ENCODE data around the gene UST. TPM values are rescaled to one million over a fixed set of nuclear protein-coding genes. Genes with fewer than 3 reads are reported as not detected.

Gene UST
- total RNA-seq, 1 donor, result 13.0 TPM

DNA sequence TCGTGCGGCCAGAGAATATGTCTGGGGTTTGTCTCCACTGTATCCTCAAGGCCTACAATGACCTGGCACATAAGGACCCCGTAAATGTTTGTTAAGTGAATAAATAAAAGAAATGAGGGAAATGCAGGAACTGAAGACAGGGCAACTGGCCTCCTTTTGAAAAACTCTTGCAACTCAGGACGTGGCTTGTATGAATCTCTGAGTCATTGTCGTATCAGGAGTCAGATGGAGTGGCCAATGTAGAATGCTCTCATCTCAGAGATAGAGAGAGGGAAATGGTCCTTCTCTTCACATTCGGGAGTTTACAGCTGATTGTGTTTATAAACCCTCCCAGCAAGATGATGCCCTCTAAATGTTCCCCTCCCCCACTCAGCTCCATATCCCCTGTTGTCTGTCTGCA is 57.1 kb downstream of the UST start:
- DNase-seq (ENCODE audit: low read depth), result no peak
- TF ChIP-seq, protein P1, sequence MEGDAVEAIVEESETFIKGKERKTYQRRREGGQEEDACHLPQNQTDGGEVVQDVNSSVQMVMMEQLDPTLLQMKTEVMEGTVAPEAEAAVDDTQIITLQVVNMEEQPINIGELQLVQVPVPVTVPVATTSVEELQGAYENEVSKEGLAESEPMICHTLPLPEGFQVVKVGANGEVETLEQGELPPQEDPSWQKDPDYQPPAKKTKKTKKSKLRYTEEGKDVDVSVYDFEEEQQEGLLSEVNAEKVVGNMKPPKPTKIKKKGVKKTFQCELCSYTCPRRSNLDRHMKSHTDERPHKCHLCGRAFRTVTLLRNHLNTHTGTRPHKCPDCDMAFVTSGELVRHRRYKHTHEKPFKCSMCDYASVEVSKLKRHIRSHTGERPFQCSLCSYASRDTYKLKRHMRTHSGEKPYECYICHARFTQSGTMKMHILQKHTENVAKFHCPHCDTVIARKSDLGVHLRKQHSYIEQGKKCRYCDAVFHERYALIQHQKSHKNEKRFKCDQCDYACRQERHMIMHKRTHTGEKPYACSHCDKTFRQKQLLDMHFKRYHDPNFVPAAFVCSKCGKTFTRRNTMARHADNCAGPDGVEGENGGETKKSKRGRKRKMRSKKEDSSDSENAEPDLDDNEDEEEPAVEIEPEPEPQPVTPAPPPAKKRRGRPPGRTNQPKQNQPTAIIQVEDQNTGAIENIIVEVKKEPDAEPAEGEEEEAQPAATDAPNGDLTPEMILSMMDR (IDR thresholded peaks at IDR 0.05; ENCODE audit: insufficient read depth, low read depth, low read length), result no peak
- no peak overlapping the region for H3K4me3 ChIP-seq (ENCODE audit: low read depth, low read length)

DNA sequence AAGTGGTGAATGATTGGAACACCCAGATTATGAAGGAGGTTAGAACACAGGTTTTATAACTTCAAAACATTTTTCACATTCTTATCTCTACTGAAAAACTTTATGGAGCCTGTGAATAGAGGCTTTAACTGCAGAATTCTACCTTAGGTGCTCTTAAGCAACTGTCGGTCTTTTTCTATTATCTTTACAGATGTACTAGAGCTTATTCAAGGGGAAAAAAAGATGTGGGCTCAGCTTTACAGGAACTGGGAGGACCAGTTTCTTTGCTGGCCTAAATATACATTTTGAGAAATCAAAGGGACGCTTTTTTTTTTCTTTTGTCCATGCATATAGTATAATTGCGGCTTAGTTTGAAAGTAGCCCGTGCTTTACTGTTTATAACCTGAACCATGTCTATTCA is 58.9 kb downstream of the UST start:
- DNase-seq (ENCODE audit: low read depth), result peak; percentile 14
- TF ChIP-seq, protein P1 (IDR thresholded peaks at IDR 0.05; ENCODE audit: insufficient read depth, low read depth, low read length), result no peak
- no peak overlapping the region for H3K4me3 ChIP-seq (ENCODE audit: low read depth, low read length)

DNA sequence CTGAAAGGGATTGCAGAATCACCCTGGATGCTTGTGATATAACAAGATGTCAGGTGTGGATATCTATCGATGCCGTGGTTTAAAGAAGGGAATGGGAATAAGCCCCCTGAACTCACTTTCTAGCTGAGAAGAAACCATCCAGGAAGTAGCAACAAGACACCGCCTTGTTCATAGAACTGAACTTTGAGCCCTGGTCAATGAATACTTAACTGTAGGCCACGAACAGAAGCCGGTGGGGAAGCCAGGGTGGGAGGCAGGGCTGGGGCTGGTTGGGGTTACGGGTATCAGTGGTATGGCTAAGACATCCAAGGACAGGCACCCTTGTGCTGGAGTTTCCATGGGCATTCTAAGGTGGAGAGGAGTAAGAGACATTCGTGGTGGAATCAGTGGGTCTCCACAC is 61.0 kb downstream of the UST start:
- no peak overlapping the region for H3K4me3 ChIP-seq (ENCODE audit: low read depth, low read length)
- TF ChIP-seq, protein P1 (IDR thresholded peaks at IDR 0.05; ENCODE audit: insufficient read depth, low read depth, low read length), result no peak
- DNase-seq (ENCODE audit: low read depth), result no peak

DNA sequence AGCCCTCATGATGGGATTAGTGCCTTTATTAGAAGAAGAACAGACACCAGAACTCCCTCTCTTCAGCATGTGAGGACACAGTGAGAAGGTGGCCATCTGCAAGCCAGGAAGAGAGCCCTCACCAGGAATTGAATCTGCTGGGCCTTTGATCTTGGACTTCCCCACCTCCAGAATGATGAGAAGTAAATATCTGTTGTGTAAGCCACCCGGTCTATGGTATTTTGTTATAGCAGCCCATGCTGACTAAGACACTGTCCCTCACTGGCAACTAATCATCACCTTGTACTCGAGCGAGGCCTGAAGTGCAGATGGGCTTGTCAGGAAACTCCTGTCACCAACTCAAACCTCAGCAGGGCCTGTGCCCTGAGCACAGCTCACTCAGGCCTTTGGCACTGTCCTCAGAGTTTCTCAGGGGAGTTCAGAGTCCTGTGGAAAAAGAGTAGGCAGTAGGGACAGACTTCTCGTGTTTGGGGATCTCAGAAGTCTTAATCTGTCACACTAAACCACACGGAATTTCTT is 62.0 kb downstream of the UST start:
- DNase-seq (ENCODE audit: low read depth), result no peak
- no peak overlapping the region for H3K4me3 ChIP-seq (ENCODE audit: low read depth, low read length)
- TF ChIP-seq, protein P1 (IDR thresholded peaks at IDR 0.05; ENCODE audit: insufficient read depth, low read depth, low read length), result no peak

DNA sequence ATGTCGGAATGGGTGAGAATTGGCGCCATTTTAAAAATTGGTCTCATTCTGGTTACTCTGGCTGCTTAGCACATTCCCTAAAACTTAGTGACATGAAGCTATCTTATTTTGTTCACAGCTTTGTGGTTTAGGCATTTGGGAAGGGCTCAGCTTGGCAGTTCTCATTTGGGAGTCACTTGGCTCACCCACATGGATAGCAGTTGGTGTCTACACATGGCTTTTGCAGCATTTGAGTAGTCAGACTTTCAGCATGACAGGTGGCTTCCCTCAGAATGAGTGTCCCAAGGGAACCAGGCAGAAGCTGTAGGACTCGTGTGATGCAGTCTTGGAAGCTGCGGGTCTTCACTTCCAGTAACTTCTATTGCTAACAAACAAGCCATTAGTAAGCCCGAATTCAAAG is 64.6 kb downstream of the UST start:
- DNase-seq (ENCODE audit: low read depth), result no peak
- TF ChIP-seq, protein P1 (IDR thresholded peaks at IDR 0.05; ENCODE audit: insufficient read depth, low read depth, low read length), result no peak
- H3K4me3 ChIP-seq (ENCODE audit: low read depth, low read length), result no peak overlapping the region

DNA sequence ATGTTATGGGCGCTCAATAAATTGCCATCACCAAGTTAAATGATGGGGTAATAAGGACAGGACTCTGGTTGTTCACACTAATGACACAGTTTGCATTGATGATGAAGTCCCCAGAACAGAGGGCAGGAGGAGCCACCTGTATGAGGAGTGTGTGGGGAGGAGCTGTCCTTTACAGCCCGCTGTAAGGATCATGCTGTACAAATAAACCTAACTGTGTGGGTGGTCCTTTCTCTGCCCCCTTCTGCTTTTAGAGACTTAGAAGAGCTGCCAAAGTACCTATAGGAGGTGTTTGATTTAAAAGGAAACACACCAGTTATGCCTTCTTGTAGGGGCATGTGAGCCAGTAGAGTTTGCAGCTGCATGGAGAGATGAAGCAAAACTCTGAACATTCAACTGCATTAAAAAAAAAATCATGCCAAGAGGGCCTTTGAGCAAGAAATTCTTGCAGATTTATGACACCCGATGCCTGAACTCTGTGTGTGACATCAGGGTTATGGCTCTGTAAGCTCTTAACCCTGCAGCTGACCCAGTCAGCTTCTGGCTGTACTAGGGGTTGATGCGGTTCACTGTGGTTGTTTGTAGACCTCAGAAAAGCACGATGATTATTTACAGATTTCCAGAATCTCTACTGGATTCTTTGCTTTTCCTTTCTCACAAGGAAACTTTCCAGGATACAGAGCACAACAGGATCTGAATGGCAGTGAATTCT is 67.4 kb downstream of the UST start:
- DNase-seq (ENCODE audit: low read depth), result peak; percentile 62
- TF ChIP-seq, protein P1 (IDR thresholded peaks at IDR 0.05; ENCODE audit: insufficient read depth, low read depth, low read length), result no peak
- no peak overlapping the region for H3K4me3 ChIP-seq (ENCODE audit: low read depth, low read length)

DNA sequence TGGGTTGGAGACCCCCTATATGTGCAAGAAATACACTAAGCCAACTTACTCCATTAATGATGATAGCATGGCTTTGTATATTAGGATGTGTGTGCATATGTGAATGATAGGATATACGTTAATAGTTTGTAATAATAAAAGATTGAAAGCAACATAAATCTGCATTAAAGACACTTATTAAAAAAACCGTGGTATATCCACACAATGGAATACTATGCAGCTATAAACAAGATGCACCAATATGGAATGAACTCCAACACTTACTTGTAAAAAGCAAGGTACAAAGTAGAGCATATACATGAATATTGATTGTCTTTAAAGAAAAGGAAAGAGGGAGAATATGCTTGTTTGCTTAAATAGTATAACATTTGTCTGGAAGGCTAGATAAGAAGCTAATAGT is 68.0 kb downstream of the UST start:
- H3K4me3 ChIP-seq (ENCODE audit: low read depth, low read length), result no peak overlapping the region
- TF ChIP-seq, protein P1 (IDR thresholded peaks at IDR 0.05; ENCODE audit: insufficient read depth, low read depth, low read length), result no peak
- DNase-seq (ENCODE audit: low read depth), result no peak
